Measurements from ENCODE around the gene SLC39A9. TPM values are rescaled to one million over a fixed set of nuclear protein-coding genes. Genes with fewer than 3 reads are reported as not detected.
A peak's percentile ranks its signal among the peaks of the same experiment; 100 is the strongest.

SLC39A9 gene
- total RNA-seq, 4 donors from 2014 or later: 41.5 to 47.9 (median 45.4) TPM

DNA sequence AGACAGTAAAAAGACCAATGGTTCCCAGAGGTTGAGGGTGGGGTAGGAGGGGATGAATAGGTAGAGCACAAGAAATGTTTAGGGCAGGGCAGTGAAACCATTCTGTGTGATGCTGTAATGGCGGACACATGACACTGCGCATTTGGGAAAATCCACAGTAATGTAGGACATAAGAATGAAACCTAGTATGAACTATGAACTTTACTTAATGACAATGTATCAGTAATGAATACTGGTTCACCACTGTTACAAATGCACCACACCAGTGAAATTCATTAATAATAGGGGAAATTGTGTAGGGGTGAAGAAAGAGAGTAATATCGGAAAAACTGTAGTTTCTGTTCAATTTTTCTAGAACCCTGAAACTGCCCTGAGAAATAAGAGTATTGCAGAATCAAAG is 6.0 kb upstream of the SLC39A9 start:
- Histone ChIP-seq H3K27me3 (no peaks in the 10 kb centered on the region), H3K9me3 (no peaks in the 10 kb centered on the region), H3K4me1 (peaks cover 5 to 85% (median 6%) of the 10 kb centered on the region in 3 donors), H3K27ac (no peak overlapping the region), H3K4me3 (no peak overlapping the region), H3K36me3 (peaks cover 0 to 79% of the 10 kb centered on the region in 2 donors)
- no peak for ATAC-seq
- TF ChIP-seq POLR2A (IDR thresholded peaks at IDR 0.05) (no peak), POLR2AphosphoS5 (IDR thresholded peaks at IDR 0.05) (no peak), EP300 (IDR thresholded peaks at IDR 0.05) (no peak)
- TF ChIP-seq, protein P1, sequence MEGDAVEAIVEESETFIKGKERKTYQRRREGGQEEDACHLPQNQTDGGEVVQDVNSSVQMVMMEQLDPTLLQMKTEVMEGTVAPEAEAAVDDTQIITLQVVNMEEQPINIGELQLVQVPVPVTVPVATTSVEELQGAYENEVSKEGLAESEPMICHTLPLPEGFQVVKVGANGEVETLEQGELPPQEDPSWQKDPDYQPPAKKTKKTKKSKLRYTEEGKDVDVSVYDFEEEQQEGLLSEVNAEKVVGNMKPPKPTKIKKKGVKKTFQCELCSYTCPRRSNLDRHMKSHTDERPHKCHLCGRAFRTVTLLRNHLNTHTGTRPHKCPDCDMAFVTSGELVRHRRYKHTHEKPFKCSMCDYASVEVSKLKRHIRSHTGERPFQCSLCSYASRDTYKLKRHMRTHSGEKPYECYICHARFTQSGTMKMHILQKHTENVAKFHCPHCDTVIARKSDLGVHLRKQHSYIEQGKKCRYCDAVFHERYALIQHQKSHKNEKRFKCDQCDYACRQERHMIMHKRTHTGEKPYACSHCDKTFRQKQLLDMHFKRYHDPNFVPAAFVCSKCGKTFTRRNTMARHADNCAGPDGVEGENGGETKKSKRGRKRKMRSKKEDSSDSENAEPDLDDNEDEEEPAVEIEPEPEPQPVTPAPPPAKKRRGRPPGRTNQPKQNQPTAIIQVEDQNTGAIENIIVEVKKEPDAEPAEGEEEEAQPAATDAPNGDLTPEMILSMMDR (IDR thresholded peaks at IDR 0.05): no peak
- WGBS, 2 donors (ENCODE audit: low coverage in 1 of 2): 90 to 94% methylated on average over 3 of the region's 3 CpGs

DNA sequence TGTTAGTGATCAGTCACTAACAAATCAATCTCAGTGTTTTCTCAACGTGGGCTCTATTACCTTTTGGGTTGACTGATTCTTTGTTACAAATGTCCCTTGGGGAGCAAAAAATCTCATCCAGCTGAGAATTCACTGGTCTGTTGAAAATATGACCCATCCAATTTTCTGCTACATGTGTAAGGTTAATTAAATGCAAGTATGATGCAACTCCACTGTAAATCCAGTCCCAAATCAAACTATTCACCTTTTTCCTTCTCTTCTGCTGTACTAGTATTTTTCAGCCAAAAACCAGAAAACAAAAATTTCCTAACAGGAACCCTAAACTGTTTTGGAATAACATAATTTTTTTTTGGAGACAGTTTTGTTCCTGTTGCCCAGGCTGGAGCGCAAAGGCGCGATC is 2.6 kb upstream of the SLC39A9 start:
- peaks cover 16 to 82% (median 21%) of the 10 kb centered on the region in 3 donors for H3K4me1 ChIP-seq
- TF ChIP-seq POLR2AphosphoS5 (IDR thresholded peaks at IDR 0.05) (no peak), POLR2A (IDR thresholded peaks at IDR 0.05) (no peak), EP300 (IDR thresholded peaks at IDR 0.05) (no peak)
- TF ChIP-seq, protein P1 (IDR thresholded peaks at IDR 0.05): no peak
- H3K36me3 ChIP-seq: peaks cover 0 to 51% of the 10 kb centered on the region in 2 donors
- 81 to 88% methylated on average over 4 of the region's 4 CpGs for WGBS, 2 donors (ENCODE audit: low coverage in 1 of 2)
- no peak overlapping the region for H3K27ac ChIP-seq
- H3K9me3 ChIP-seq: no peaks in the 10 kb centered on the region
- no peaks in the 10 kb centered on the region for H3K27me3 ChIP-seq
- H3K4me3 ChIP-seq: no peak overlapping the region
- no peak for ATAC-seq

DNA sequence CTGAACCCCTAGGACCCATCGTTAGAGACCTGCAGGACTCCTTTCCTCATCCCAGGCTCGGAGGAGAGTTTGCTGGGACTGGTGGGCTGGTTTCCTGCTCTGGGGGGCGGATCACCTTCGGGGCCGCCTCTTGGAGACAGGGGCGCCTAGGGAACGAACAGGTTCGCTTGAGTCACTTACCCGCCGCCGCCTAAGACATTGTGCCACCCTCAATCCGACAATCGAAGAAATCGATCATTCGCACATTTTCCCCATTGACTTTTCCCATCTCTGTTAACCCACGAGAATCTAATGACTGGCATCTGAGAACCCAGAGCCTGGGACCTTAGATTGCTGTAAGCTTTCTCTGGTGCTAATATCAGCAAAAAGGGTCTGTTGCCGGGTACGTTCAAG is 322 bp downstream of the SLC39A9 start:
- peak overlapping the region; percentile 84 to 96 (median 93) for H3K27ac ChIP-seq
- peak; percentile 3 for ATAC-seq
- no peaks in the 10 kb centered on the region for H3K9me3 ChIP-seq
- no peak for TF ChIP-seq EP300 (IDR thresholded peaks at IDR 0.05)
- TF ChIP-seq, protein P1 (IDR thresholded peaks at IDR 0.05): no peak
- peak in 1 of 2 donors; percentile 18 for TF ChIP-seq POLR2A (IDR thresholded peaks at IDR 0.05)
- TF ChIP-seq POLR2AphosphoS5 (IDR thresholded peaks at IDR 0.05): no peak
- WGBS, 2 donors (ENCODE audit: low coverage in 1 of 2): 0 to 1% methylated on average over 11 to 15 of the region's 18 CpGs
- H3K4me1 ChIP-seq: peaks cover 18 to 71% (median 24%) of the 10 kb centered on the region in 3 donors
- peak overlapping the region; percentile 68 to 85 for H3K4me3 ChIP-seq
- no peaks in the 10 kb centered on the region for H3K27me3 ChIP-seq
- peaks cover 0 to 27% of the 10 kb centered on the region in 2 donors for H3K36me3 ChIP-seq

DNA sequence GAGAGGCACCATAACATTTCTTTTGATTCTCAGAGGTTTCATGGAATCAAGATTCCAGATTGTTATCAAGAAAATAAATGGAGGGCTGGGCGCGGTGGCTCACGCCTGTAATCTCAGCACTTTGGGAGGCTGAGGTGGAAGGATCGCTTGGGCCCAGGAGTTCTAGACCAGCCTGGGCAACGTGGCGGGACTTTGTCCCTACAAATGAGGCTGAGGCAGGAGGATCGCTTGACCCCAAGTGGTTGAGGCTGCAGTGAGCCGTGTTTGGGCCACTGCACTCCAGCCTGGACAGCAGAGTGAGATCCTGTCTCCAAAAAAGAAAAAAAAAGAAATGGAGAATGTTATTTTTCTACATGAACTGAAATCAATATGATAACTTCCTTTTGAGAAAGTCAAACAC is 1.3 kb downstream of the SLC39A9 start:
- no peak for ATAC-seq
- H3K27ac ChIP-seq: no peak overlapping the region
- WGBS, 2 donors (ENCODE audit: low coverage in 1 of 2): 87 to 97% methylated on average over 5 to 7 of the region's 8 CpGs
- peak overlapping the region; percentile 68 to 85 for H3K4me3 ChIP-seq
- peaks cover 18 to 64% (median 24%) of the 10 kb centered on the region in 3 donors for H3K4me1 ChIP-seq
- H3K36me3 ChIP-seq: peaks cover 0 to 17% of the 10 kb centered on the region in 2 donors
- no peaks in the 10 kb centered on the region for H3K9me3 ChIP-seq
- no peaks in the 10 kb centered on the region for H3K27me3 ChIP-seq
- TF ChIP-seq POLR2AphosphoS5 (IDR thresholded peaks at IDR 0.05) (no peak), POLR2A (IDR thresholded peaks at IDR 0.05) (no peak), EP300 (IDR thresholded peaks at IDR 0.05) (no peak)
- TF ChIP-seq, protein P1 (IDR thresholded peaks at IDR 0.05): no peak

DNA sequence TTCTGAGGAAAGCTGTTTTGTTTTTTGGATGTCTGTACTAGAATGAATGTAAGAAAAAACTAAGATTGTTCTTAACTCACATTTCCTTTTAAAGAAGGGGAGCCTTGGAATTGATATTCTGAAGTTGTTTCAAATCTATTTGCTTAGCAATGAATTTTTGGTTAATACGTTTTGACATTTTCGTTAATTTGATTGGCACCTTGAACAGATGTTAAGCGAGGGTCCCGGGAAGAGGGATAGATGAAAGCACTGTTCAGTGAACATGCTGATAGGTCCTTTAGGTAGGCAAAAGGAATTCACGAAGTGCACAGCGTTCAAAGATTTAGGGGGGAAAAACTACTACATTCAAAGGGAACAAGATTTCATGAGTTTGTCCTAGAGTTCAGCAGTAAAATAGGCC is 1.7 kb downstream of the SLC39A9 start:
- ATAC-seq: no peak
- 53 to 92% methylated on average over 2 to 6 of the region's 6 CpGs for WGBS, 2 donors (ENCODE audit: low coverage in 1 of 2)

More for the DNA sequence above, 1.7 kb downstream of the SLC39A9 start:
- Histone ChIP-seq H3K27me3 (no peaks in the 10 kb centered on the region), H3K36me3 (peaks cover 0 to 13% of the 10 kb centered on the region in 2 donors), H3K9me3 (no peaks in the 10 kb centered on the region), H3K4me3 (peak overlapping the region in 1 of 2 donors; percentile 68), H3K4me1 (peaks cover 18 to 60% (median 24%) of the 10 kb centered on the region in 3 donors), H3K27ac (no peak overlapping the region)
- TF ChIP-seq, protein P1 (IDR thresholded peaks at IDR 0.05): no peak
- TF ChIP-seq EP300 (IDR thresholded peaks at IDR 0.05) (no peak), POLR2A (IDR thresholded peaks at IDR 0.05) (no peak), POLR2AphosphoS5 (IDR thresholded peaks at IDR 0.05) (no peak)

Measured in gastroesophageal sphincter (tissue), 4 donors.